Ishikawa (cell line): ENCODE results near the gene CYP11A1.

Experiments used
- CEBPB ChIP-seq: IDR thresholded peaks from 2 replicates; pipeline ENCODE4 v1.6.1; 2012
- CREB1 ChIP-seq: IDR thresholded peaks from 2 replicates; pipeline ENCODE4 v1.6.1; 2012; ENCODE audit warnings: low read depth
- EGR1 ChIP-seq: IDR thresholded peaks from 2 replicates; pipeline ENCODE4 v1.6.1; 2012
- EP300 ChIP-seq: IDR thresholded peaks from 2 replicates; pipeline ENCODE4 v1.6.1; 2012; ENCODE audit warnings: borderline replicate concordance
- FOXM1 ChIP-seq: IDR thresholded peaks from 2 replicates; pipeline ENCODE4 v1.6.1; 2012; ENCODE audit warnings: low read depth, borderline replicate concordance
- MAX ChIP-seq: IDR thresholded peaks from 2 replicates; pipeline ENCODE4 v1.6.1; 2012
- NFIC ChIP-seq: IDR thresholded peaks from 2 replicates; pipeline ENCODE4 v1.6.1; 2012
- RAD21 ChIP-seq: IDR thresholded peaks from 2 replicates; pipeline ENCODE4 v1.6.1; 2012; ENCODE audit warnings: low read depth
- REST ChIP-seq: IDR thresholded peaks from 2 replicates; pipeline ENCODE4 v1.6.1; 2012; ENCODE audit warnings: low read depth, mild to moderate bottlenecking
- TAF1 ChIP-seq: IDR thresholded peaks from 2 replicates; pipeline ENCODE4 v1.6.1; 2012; ENCODE audit warnings: low read depth, mild to moderate bottlenecking
- TCF12 ChIP-seq: IDR thresholded peaks from 2 replicates; pipeline ENCODE4 v1.6.1; 2012; ENCODE audit warnings: low read depth
- TEAD4 ChIP-seq: IDR thresholded peaks from 2 replicates; pipeline ENCODE4 v1.6.1; 2012
- USF1 ChIP-seq: IDR thresholded peaks from 2 replicates; pipeline ENCODE4 v1.6.1; 2012
- YY1 ChIP-seq: IDR thresholded peaks from 2 replicates; pipeline ENCODE4 v1.6.1; 2012; ENCODE audit warnings: low read depth
- ZBTB7A ChIP-seq: IDR thresholded peaks from 2 replicates; pipeline ENCODE4 v1.6.1; 2012; ENCODE audit warnings: low read depth

The CYP11A1 gene

GRCh38 chr15:74304431-74304830 lies 63.0 kb downstream of the CYP11A1 start:
- no peak for TF ChIP-seq USF1
- TF ChIP-seq YY1, result no peak
- no peak for TF ChIP-seq RAD21
- no peak for TF ChIP-seq CEBPB
- no peak for TF ChIP-seq CREB1
- TF ChIP-seq MAX, result no peak
- TF ChIP-seq EP300, result no peak
- TF ChIP-seq TEAD4, result no peak
- TF ChIP-seq REST, result no peak
- TF ChIP-seq TAF1, result no peak
- TF ChIP-seq EGR1, result no peak
- TF ChIP-seq NFIC, result no peak

GRCh38 chr15:74303741-74304309 lies 63.6 kb downstream of the CYP11A1 start:
- TF ChIP-seq FOXM1, result no peak
- TF ChIP-seq TEAD4, result no peak
- TF ChIP-seq TCF12, result no peak
- no peak for TF ChIP-seq CEBPB
- TF ChIP-seq USF1, result no peak
- TF ChIP-seq EP300, result no peak
- TF ChIP-seq RAD21, result no peak
- TF ChIP-seq YY1, result no peak
- no peak for TF ChIP-seq MAX
- TF ChIP-seq TAF1, result no peak
- TF ChIP-seq EGR1, result no peak

- TF ChIP-seq RAD21 (peak; percentile 86), ZBTB7A (0 out of 2 replicates have a peak, but pooled peaks have one; percentile 37), EGR1 (no peak)
These were observed 64.6 kb downstream of the CYP11A1 start for GRCh38 chr15:74302821-74303359.

- TF ChIP-seq EP300 (no peak), YY1 (no peak), USF1 (no peak), REST (no peak), FOXM1 (no peak), CREB1 (no peak), ZBTB7A (no peak), TAF1 (no peak), CEBPB (no peak), NFIC (no peak)
These were observed 65.7 kb downstream of the CYP11A1 start for GRCh38 chr15:74301583-74302361.

GRCh38 chr15:74300057-74300795 lies 67.2 kb downstream of the CYP11A1 start:
- TF ChIP-seq FOXM1, result no peak
- no peak for TF ChIP-seq YY1
